Measurements from ENCODE around the gene FARSA.

GRCh38 chr19:12886651-12886968 is 46.9 kb downstream of the FARSA start:
- TF ChIP-seq, protein P1, sequence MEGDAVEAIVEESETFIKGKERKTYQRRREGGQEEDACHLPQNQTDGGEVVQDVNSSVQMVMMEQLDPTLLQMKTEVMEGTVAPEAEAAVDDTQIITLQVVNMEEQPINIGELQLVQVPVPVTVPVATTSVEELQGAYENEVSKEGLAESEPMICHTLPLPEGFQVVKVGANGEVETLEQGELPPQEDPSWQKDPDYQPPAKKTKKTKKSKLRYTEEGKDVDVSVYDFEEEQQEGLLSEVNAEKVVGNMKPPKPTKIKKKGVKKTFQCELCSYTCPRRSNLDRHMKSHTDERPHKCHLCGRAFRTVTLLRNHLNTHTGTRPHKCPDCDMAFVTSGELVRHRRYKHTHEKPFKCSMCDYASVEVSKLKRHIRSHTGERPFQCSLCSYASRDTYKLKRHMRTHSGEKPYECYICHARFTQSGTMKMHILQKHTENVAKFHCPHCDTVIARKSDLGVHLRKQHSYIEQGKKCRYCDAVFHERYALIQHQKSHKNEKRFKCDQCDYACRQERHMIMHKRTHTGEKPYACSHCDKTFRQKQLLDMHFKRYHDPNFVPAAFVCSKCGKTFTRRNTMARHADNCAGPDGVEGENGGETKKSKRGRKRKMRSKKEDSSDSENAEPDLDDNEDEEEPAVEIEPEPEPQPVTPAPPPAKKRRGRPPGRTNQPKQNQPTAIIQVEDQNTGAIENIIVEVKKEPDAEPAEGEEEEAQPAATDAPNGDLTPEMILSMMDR (conservative IDR thresholded peaks at IDR 0.05), result no peak
- TF ChIP-seq ZFX (IDR thresholded peaks at IDR 0.05), result no peak

Data from C4-2B (cell line).